GM18861 (cell line): ENCODE results near the gene CPE.
"Not testable (repeated sequence)": the region's sequence is repeated elsewhere in the genome, so short reads cannot be mapped to it uniquely, and the experiment has no call there.

ENCODE experiments used
- ATAC-seq: cut with Tn5 transposase; IDR thresholded peaks from one replicate; pipeline ENCODE4 v1.9.1; 2021; ENCODE audit not compliant: unreplicated experiment

The CPE gene

DNA sequence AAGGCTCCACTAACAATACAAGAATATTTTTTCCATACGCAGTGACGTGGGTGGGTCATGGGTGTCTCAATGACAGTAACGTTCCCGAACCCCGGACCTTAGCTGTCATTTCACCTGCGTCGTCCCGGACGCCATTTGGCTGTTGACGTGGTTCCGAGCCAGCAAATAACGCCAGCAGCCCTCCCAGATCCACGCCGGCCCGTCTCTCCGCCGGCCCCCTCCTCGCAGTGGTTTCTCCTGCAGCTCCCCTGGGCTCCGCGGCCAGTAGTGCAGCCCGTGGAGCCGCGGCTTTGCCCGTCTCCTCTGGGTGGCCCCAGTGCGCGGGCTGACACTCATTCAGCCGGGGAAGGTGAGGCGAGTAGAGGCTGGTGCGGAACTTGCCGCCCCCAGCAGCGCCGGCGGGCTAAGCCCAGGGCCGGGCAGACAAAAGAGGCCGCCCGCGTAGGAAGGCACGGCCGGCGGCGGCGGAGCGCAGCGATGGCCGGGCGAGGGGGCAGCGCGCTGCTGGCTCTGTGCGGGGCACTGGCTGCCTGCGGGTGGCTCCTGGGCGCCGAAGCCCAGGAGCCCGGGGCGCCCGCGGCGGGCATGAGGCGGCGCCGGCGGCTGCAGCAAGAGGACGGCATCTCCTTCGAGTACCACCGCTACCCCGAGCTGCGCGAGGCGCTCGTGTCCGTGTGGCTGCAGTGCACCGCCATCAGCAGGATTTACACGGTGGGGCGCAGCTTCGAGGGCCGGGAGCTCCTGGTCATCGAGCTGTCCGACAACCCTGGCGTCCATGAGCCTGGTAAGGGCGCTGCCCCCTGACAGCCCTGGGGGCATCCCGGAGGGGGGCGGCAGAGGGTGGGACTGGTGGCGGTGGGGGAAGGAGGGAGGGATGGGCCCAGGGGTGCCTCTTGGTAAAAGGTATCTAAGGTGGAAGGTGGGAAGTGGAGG is at the start of gene CPE:
TSS of gene CPE (plus strand) at position 264 of the 933 bp plus-strand sequence. CDS start at position 478, 214 bp downstream.
- ATAC-seq, result peak; percentile 85

DNA sequence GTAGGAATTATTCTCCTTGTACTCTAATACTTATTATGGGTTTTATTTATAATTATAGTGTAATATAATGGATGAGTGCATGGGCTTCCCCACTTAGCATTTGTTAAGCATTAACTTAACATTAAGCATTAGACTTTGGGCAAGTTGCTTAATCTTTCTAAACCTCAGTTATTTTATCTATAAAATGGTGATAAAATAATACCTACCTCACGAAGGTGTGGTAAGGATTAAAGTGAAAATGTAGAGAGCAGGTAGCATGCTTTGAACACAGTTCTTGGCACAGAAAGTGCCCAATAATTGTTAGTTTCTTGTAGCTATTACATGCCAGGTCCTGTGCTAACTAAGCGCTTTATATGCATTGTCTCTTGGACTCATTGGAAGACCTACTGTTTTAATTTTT is 48.7 kb upstream of the CPE start:
- no peak for ATAC-seq

DNA sequence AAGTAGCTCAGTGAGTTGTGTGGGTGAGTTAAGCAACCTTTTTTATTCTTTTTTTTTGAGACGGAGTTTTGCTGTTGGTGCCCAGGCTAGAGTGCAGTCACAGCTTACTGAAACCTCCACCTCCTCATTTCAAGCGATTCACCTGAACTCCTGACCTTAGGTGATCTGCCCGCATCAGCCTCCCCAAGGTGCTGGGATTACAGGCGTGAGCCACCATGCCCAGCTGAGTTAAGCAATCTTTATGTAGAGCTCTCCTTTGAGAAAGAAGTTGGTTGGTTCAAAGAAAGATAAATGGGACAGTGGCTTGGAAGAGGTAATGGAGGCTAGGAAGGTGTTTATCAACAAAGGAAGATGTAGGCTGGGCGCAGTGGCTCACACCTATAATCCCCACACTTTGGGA is 48.1 kb upstream of the CPE start:
- ATAC-seq, result no peak

DNA sequence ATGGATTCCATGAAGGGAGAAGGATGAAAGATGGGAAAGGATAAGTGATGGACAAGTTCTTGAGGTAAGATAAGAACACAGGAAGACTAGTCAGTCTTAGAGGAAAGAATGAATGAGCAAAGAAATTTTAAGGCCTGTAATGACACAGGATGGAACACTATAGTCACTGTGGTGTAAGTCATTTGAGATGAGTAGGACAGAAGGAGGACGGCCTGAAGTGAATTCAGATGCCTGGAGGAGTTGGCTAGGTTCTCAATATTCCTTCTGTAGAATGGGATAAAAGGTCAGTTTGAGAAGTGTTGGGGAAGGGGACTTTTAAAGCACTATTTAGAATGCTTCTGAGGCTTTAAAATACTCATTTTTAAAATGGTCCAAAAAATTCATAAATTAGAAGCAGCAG is 47.4 kb upstream of the CPE start:
- ATAC-seq, result no peak

DNA sequence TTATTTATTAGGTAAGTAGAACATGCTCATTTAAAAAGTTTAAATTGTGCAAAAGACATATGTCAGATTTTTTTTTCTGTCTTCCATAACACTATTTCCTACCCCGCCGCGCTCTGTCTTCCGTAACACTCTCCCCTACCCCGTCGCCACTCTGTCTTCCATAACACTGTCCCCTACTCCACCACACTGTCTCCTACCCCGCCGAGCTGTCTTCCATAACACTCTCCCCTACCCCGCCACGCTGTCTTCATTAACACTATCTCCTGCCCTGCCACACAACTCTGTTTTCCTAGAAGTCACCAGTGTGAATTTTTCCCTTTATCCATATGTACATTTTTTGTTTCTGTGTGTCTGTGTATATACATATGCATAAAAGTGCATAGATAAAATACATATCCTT is 47.0 kb upstream of the CPE start:
- ATAC-seq, result no peak

DNA sequence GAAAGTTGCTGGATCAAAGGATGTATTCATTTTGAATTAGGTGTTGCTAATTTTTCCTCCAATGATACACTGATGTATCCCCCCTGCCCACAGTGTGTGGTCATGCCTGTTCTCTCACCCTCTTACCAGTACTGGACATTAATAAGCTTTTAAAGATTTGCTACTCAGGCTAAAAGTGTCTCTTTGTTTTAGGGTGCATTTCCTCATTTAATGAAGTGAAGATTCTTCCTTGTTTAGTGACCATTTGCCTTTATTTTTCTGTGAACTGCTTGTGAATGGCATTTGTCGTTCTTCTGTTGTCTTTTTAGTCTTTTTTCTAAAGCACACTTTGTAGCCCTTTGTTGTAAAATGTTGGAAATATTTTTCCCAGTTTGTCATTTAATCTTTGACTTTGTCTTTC is 46.3 kb upstream of the CPE start:
- no peak for ATAC-seq

DNA sequence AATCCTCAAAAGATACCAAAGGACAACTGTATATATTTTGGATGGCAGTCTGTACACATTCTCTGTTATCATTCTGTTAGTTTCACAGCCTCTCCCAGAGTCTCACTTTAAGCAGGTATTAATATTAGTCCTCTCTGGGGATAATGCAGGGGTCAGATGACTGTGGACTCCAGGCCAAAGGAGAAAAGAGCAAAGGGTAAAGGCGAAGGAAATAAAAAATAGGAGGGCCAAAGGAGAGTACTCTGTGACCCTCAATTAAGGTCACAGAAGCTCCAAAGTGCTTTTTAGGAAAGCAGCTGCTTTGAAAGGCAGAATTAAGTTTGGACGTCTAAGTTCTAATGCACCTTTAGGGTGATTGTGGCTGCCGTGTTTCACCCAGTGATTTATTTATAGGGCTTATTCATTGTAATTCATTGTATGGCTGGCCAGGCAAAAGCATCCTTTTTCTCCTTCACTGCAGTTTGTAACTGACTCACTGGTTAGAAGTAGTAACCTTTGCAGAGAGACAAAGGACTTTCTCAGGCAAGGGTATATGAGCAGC is 43.6 kb upstream of the CPE start:
- no peak for ATAC-seq

DNA sequence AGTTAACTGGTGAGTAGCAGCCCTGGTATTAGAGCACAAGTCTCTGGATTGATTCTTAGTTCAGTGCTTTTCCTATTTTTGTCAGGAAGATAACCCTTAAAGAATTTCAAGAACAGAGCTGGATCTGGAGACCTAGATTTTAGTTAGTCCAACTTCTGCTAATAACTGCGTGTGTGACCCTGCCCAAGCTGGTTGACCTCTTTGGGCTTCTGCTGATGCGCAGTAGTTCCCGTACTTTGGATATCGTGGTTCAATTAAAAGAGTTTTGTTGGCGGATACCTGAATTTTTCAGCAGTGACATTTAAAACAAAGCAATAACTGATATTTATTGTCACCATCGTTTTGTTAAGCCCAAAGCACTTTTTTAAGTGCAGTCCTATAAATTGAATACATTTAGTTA is 42.1 kb upstream of the CPE start:
- ATAC-seq, result no peak

DNA sequence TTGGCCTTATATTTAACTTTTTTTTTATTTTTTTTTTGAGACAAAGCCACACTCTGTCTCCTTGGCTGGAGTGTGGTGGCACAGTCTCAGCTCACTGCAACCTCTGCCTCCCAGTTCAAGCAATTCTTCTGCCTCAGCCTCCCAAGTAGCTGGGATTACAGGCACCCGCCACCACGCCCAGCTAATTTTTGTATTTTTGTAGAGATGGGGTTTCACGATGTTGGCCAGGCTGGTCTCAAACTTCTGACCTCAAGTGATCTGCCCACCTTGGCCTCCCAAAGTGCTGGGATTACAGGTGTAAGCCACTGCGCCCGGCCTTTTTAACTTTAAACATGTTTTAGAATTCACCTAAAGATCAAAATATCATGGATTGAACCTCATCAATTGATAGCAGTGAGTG is 36.5 kb upstream of the CPE start:
- not testable (repeated sequence) for ATAC-seq

DNA sequence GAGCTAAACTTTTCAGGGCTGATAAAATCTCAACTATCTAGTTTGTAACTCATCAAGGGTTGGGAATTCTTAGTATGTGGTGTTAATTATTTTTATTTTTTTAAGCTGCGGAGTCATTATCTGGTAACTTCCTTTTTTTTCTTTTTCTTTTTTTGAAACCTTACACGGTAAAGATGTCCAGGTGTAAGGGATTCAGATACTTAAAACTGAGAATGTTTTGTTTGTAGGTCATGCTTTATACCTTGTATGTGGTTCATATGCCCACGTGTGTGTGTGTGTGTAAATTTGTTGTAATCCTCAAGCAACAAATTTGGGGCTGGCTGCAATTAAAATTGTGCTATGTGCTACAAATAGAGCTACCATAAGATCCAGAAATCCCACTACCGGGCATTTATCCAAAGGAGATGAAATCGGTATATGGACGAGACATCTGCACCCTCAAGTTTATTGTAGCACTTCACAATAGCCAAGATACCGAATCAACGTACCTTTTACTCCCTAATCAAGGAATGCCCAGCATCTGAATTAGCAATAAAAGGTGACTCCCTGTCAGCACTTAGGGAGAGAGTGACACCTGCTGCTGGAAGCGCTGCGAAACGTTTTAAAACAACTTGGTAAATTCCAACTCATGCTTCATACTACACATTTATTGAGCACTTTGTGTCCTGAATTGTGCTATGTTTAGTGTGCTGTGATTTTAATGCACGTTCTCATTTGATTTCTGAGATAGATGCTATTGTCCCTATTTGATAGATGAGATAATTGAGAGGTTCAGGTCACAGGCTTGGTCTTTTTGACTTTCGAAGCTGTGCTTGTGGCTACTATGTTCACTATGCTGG is 35.2 kb upstream of the CPE start:
- ATAC-seq, result no peak

DNA sequence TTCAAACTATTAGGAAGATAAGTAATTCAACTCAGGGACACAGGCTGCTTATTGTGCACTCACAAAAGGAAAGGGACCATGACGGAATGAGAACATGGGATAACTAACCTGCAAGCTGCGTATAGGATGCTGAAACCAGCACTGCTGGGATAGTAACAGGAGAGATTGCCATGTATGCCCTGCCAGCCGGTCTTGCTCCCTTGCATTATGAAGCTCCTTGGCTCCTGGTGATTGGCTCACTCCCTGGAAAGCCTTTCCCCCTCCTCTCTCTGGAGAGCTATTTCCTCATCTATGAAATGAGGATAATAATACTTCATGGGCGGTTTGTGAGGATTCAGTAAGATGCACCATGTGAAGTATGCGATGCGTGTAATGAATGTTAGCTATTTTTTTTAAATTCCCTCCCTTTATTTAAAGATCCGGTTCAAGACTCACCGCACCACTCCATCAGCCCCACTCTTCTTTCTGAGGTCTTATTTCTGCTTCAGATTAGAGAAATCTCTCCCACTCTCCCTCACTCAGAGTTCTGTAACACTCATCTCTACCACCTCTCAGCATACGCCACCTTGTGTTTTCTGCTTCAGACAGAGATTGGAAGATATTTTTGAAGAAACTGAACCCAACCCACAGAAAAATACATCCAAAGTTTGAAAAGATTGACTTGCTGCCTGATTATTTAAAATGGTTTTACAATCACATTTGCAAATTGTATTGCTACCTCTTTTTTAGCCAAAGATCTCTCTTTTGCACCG is 33.0 kb upstream of the CPE start:
- ATAC-seq, result no peak

DNA sequence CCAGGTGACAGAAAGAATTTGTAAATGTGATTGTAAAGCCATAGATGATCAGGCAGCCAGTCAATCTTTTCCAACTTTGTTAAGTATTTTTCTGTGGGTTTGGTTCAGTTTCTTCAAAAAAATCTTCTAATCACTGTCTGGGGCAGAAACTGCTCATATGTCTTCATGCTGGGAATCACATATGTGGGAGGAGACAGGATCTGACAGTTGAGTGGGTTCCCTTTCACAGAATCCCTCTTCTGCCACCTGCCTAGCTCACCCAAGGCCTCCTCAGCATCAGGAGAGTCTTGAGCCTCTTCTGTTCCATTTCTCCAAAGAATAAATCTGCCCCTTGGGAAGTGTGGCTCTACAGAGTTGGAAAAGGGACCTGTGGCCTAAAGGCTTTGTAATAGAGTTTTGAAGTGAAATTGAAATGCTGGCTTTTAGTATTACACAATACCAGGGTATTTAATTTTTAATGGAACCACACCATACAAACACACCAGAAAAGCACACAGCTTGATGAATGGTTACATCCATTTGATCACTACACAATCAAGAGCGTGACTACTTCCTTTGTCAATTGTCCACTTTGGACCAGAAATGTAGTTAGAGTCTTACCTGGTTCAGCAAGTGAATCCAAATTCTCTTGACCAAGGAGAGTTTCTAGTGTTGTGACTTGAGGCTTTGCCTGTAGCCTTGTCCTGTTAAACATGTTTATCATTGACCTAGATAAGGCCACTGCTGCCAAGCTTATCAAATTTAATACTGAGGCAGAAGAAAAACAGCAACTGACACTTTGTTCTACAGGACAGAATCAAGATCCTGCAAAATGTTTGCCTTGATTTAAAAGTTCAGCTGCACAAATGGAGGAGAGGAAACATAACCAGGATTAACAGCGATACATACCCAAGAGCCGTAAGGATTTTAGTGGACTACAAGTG is 30.9 kb upstream of the CPE start:
- no peak for ATAC-seq

DNA sequence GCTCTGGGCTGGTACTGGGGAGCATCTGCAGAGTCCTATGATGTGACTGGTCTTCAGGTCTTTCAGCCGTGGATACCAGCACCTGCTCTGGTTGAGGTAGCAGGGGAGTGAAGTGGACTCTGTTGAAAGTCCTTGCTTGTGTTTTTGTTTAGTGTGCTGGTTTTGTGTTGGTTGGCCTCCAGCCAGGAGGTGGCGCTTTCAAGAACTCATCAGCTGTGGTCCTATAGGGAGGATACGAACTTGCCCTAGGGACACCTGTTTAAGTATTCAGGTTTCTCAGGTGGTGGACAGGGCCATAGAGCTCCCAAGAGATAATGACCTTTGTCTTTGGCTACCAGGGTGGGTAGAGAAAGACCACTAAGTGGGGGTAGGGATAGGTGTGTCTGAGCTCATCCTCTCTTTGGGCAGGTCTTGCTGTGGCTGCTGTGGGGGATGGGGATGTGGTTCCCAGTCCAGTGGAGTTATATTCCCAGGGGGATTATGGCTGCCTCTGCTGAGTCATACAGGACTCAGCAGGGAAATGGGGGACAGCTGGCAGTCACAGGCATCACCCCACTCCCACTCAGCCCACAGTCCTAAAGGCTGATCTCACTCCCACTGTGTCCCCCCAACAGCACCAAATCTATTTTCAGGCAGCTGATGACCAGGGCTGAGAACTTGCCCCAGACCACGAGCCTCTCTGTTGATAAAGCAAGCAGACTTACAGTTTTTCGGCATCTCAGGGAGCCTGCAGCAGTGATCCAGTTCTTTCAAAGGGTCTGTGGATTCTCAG is 27.3 kb upstream of the CPE start:
- no peak for ATAC-seq

DNA sequence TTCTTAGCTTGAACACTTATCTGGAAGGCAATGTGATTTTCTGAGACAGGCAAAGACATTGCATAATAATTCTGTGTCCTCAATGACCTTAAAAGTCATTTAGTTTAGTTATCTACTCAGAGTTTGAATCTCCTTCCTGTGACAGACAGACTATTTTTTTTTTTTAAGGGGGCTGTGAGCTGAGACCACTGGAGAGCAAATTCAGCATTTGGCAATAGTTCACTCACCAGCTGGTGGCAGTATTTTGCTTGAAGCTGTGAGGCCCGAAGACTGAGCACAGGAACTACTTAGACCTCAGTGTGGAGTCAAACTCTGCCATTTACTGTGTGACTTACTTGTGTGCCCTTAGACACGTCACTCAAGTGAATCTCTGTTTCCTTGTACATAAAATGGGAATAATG is 22.9 kb upstream of the CPE start:
- no peak for ATAC-seq

DNA sequence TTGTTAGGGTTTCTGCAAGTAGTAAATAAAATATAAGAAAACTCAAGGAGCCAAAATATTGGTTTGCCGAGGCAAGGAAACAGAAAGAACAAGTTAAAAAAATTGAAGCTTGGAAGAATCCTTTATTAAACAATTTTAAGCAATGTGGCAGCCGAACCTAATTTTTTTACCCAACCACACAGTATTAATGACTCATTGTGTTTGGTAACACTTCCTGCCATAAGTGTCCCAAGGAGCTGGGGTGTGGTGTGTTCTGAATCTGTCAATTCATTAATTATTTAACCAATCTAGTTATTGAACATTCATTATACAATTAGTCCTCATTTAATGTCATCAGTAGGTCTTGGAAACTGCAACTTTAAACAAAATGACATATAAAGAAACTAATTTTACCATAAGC is 19.3 kb upstream of the CPE start:
- ATAC-seq, result no peak

DNA sequence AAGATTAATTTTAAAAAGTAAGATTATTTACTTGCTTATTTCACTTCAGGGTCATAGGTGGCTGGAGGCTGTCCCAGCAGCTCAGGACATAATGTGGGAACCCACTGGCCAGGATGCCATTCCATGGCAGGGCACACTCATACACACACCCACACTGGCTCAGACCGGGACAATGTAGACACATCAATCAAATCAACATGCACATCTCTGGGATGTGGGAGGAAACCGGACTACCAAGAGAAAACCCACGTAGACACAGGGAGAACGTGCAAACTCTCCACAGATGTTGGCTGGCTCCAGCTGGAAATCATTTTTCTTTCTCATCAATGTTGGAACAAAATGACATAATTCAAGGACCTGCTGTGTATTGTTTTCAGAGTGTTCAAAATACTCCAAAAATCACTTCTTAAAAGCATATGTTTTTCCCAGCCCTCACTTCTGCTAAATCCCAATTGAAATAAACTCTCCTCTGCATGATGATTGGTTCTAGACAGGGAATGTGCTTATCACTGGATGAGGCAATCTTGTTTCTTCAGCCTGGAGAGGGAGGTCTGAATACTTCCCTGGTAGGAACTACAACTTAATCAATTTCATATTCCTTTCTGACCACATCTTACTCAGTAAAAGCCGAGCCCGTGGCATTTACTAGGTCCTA is 18.6 kb upstream of the CPE start:
- ATAC-seq, result no peak

DNA sequence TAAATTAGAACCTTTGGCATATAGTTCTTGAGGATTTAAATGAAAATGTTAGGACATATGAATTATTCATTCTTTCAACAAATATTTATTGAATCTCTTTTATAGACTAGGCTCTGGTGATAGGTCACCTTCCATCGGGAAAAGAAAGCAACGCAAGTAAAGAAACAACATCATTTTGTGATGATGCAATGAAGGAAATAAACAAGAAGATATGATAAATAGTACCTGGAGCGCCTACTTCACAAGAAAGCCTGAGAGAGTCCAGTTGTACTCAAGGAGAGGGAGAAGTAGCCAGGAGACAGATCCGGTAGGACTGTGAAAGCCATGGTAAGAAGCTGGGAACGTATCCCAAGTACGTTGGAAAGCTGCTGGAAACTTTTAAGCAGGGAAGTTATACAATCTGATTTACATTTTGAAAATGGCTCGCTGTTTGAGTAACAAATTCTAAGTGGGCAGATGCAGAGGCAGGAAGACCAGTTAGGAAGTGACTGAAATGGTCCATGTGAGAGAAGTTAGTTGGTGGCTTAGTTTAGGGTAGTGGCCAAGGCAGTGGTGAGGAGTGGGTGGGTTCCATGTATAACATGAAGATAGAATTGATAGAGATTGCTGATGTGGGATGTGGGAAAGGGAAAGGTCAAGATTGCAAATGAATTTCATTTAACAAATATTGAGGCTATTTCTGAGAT is 17.7 kb upstream of the CPE start:
- ATAC-seq, result no peak

DNA sequence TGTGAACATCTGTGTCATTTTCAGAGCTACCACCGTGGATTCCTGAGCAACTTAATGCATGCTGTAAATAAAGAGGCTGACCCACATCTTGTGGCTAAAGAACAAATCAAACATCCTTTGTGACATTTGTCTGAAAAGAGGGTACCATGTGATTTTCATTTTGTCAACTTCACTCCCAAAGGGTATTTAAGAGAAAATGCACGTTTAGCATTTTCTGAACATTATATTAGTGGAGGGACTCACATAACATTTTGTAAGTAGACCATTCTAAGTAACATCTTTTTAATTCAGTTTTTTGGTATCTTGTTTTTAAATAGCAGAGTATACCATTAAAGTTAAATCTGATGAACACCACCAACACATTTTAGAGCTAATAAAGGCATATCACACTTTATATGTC is 17.0 kb upstream of the CPE start:
- ATAC-seq, result no peak
